ENCODE data around the gene CYP46A1.

The CYP46A1 gene

GRCh38 chr14:99690636-99691035, 6.5 kb downstream of the CYP46A1 start:
- DNase-seq = no peak

GRCh38 chr14:99691111-99691885, 7.2 kb downstream of the CYP46A1 start:
- DNase-seq = no peak

- no peak for DNase-seq
These were observed 9.8 kb downstream of the CYP46A1 start for GRCh38 chr14:99693918-99694317.

- DNase-seq = no peak
These were observed 12.8 kb downstream of the CYP46A1 start for GRCh38 chr14:99696929-99697328.

- DNase-seq = no peak
These were observed 14.1 kb downstream of the CYP46A1 start for GRCh38 chr14:99698236-99698635.

GRCh38 chr14:99698642-99699041, 14.5 kb downstream of the CYP46A1 start:
- DNase-seq = no peak

GRCh38 chr14:99699085-99699760, 15.1 kb downstream of the CYP46A1 start:
- no peak for DNase-seq

GRCh38 chr14:99699861-99700260, 15.8 kb downstream of the CYP46A1 start:
- no peak for DNase-seq

- no peak for DNase-seq
These were observed 16.3 kb downstream of the CYP46A1 start for GRCh38 chr14:99700379-99700778.

GRCh38 chr14:99701260-99701659, 17.2 kb downstream of the CYP46A1 start:
- DNase-seq = no peak

- DNase-seq = no peak
These were observed 18.0 kb downstream of the CYP46A1 start for GRCh38 chr14:99702115-99702514.

GRCh38 chr14:99703381-99703780, 19.3 kb downstream of the CYP46A1 start:
- no peak for DNase-seq

- no peak for DNase-seq
These were observed 19.9 kb downstream of the CYP46A1 start for GRCh38 chr14:99704037-99704436.

GRCh38 chr14:99706107-99706900, 22.2 kb downstream of the CYP46A1 start:
- no peak for DNase-seq

GRCh38 chr14:99707420-99707819, 23.3 kb downstream of the CYP46A1 start:
- no peak for DNase-seq

GRCh38 chr14:99707921-99708320, 23.8 kb downstream of the CYP46A1 start:
- no peak for DNase-seq

GRCh38 chr14:99708449-99708848, 24.4 kb downstream of the CYP46A1 start:
- DNase-seq = no peak

- no peak for DNase-seq
These were observed 29.9 kb downstream of the CYP46A1 start for GRCh38 chr14:99713972-99714371.

- no peak for DNase-seq
These were observed 31.3 kb downstream of the CYP46A1 start for GRCh38 chr14:99715266-99716000.

- no peak for DNase-seq
These were observed 32.2 kb downstream of the CYP46A1 start for GRCh38 chr14:99716091-99716849.

- no peak for DNase-seq
These were observed 33.0 kb downstream of the CYP46A1 start for GRCh38 chr14:99716850-99717681.

Data from right forelimb (tissue), 1 donor.